HT1080 (cell line): ENCODE data around the gene KLHDC3. TPM values are rescaled to one million over a fixed set of nuclear protein-coding genes. Genes with fewer than 3 reads are reported as not detected.
A peak's percentile ranks its signal among the peaks of the same experiment; 100 is the strongest.
"Not testable (repeated sequence)": the region's sequence is repeated elsewhere in the genome, so short reads cannot be mapped to it uniquely, and the experiment has no call there.

Source experiments
- DNase-seq: peaks from one replicate; pipeline ENCODE4 v3.0.0-alpha.2; 2015; ENCODE audit warnings: low read depth
- total RNA-seq: library from RNA; depleted of rRNA; stranded (reverse); fragments of >200 nt; shearing (Covaris generic); gene quantifications from 2 replicates; pipeline ENCODE4 v1.2.3, GENCODE V29; 2014

Gene KLHDC3
- total RNA-seq, 1 experiment from 2014 or later = 133 TPM

DNA sequence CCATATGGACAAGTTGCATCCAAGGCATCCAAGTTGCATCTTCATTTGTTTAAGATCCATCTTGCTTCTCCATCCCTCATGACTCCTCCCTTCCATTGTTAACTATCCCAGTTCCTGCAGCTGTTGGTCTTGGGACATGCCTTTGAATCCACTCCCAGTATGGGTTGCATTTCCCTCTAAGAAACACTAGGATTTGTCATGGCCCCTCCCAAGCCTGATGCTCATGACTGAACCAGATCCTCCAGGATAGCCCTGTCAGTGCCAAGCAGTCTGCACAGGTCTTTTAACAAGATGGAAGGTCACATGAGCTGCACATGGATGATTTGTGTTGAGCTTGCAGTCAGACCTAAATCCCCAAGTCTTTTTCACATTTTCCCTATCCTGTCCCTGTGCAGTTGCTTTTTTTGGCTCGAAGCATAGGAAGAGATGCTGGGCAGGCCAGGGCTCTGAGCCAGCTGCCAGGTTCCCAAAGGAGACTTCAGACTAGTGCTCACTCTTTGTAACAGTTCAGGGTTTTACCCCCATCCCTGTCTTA lies 25.5 kb upstream of the KLHDC3 start:
- peak; percentile 24 for DNase-seq

DNA sequence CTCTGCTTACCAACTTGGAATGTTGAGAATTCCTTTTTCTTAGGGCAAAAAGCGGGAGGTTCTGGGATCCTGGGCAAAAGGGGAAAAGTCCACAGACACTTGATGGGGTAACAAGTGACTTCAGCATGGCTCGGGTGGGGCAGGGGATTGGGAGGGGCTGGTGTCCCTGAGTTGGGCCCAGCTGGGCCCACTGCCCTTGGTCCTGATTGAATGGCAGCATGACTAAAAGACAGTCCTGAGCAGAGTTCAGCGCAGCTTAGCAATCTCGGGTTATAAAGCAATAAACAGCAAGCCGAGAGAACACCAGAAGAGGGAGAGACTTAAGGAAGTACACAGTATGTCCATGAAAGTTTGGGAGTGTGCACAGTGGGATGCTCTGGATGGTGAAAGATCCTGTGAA lies 24.1 kb upstream of the KLHDC3 start:
- no peak for DNase-seq

DNA sequence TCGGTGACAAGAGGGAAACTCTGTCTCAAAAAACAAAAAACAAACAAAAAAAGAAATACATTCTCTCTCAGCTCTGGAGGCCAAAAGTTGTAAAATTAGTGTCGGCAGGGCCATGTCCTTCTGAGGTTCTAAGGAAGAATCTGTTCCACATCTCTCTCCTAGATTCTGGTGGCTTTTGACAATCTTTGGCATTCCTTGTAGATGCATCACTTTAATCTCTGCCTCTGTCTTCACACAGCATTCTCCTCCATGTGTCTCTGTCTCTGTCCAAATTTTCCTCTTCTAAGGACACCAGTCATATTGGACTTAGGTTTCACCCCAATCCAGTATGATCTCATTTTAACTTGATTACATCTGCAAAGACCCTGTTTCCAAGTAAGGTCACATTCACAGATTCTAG lies 20.6 kb upstream of the KLHDC3 start:
- DNase-seq = no peak

DNA sequence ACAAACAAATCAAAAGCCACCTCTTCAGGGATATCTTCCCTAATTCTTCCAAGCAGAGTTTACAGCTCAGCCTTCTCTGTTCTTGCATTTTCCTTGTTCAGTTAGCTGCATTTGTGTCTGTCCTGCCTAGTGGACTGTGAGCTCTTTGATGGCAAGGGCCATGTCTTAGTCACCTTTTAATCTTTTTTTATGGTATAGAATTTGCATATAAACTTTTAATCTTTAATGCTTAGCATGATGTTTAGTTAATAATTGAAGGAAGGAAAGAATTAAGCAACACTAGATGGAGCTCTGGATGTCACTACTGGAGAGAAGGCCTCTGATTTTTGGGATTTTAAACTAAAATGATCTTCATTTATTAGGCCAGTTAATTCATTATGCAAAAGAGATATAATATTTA lies 17.5 kb upstream of the KLHDC3 start:
- DNase-seq = no peak

DNA sequence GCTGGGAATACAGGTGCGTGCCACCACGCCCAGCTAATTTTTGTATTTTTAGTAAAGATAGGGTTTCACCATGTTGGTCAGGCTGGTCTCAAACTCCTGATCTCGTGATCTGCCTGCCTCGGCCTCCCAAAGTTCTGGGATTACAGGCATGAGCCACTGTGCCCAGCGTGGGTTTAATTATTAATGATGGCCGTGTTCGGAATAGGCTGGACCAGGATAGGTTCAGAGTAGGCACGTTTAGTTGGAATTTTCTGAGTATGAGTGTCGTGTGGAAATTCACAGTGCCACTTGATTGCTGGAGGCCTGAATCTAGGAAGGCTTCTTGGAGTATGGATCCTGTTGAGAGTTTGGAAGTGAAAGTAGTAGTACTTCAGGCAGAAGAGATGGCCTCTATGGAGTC lies 15.8 kb upstream of the KLHDC3 start:
- not testable (repeated sequence) for DNase-seq

DNA sequence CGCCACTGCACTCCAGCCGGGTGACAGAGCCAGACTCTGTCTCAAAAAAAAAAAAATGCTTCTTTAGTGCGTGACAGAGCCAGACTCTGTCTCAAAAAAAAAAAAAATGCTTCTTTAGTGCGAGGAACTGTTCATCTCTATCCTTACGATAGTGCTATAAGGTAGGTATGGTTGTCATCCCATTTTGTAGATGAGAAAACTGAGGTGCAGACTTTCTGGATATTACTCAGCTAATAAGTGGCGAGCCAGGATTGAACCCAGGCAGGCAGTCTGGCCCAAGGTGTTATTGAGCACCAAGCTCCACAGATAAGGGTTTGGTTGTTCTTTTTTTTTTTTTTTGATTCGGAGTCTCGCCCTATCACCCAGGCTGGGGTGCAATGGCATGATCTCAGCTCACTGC lies 12.2 kb upstream of the KLHDC3 start:
- DNase-seq = no peak

DNA sequence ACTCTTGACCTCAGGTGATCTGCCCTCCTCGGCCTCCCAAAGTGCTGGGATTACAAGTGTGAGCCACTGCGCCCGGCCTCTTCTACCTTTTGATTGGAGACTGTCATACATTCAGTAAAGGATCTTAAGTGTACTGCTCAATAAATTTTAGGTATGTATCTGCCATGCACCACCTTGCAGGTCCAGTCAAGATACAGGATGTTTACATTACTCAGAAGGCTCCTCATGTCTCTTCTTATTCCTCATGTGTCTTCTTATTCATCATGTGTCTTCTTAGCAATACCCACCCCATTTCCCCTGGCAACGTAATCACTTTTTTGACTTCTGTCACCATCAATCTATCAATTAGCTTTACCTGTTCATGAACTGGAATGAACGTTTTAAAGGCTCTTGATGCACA lies 8.2 kb upstream of the KLHDC3 start:
- DNase-seq = no peak

DNA sequence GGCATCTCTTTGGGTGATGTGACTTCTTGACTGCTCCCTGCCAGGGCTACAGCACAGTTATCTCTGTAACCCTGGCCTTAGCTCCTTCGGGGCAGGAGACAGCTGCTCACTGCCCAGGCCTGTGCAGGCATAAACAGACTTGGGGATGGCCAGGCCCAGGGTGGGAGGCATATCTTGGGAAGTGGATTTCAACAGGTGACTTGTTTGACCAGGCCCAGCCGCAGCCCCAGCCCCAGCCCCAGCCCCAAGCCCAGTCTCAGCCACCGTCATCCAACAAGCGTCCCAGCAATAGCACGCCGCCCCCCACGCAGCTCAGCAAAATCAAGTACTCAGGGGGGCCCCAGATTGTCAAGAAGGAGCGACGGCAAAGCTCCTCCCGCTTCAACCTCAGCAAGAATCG lies 7.8 kb upstream of the KLHDC3 start:
- DNase-seq = no peak

DNA sequence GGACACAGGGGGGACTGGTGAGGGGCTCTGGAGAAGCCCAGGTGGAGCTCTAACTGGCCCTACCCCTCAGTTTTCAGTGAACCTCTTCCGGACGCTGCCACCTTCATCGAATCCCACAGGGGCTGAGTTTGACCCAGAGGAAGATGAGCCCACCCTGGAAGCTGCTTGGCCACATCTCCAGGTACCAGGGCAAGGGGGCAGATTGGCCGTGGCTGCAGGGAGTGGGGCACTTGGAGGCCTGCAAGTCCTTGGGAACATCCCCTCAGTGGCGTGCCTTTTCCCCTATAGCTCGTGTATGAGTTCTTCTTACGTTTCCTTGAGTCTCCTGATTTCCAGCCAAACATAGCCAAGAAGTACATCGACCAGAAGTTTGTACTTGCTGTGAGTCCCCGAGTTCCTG lies 6.9 kb upstream of the KLHDC3 start:
- DNase-seq = no peak

DNA sequence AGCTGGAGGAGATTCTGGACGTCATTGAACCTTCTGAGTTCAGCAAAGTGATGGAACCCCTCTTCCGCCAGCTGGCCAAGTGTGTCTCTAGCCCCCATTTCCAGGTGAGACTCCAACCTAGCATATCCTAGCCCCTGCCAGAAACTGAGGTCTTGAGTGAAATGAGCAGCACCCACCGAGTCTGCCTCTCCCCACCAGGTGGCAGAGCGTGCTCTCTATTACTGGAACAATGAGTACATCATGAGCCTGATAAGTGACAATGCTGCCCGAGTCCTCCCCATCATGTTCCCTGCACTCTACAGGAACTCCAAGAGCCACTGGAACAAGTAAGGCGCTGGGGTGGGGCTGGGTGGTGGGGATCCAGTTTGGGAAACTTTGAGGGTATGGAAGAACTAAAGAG lies 4.9 kb upstream of the KLHDC3 start:
- peak; percentile 21 for DNase-seq

DNA sequence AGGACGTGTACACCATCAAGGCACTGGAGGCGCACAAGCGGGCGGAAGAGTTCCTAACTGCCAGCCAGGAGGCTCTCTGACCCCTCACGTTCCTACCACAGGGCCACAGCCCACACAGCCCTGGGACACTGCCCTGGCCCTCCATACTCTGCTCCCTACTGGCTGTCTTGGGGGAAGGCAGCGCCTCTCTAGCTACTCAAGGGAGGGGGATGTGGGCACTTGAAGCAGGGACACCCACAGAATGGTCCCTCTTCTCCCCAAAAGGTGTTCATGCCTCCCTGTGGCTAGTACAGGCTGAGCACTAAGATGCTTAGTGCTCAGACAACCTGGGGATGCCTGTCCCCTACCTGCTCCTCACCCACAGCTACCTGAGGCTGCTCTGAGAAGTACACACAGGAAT lies 2.8 kb upstream of the KLHDC3 start:
- DNase-seq = no peak

DNA sequence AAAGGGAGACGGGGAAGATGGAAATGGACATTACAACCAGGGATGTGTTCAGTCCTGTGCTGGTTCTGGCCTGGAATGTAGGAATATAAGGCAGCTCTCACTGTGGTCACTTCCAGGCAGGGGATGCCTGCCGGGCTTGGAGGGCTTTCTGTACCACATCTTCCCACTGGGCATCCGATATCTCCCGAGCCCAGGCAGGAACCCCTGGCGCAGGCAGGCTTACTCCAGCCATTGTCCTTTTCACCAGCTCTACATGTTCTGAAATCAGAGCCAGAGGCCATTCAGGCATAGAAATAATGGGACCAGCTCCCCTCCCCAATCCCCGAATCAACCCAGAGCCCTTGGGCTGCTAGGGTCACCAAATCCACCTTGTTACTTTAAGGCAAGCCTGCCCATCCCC lies 1.7 kb upstream of the KLHDC3 start:
- DNase-seq = no peak

DNA sequence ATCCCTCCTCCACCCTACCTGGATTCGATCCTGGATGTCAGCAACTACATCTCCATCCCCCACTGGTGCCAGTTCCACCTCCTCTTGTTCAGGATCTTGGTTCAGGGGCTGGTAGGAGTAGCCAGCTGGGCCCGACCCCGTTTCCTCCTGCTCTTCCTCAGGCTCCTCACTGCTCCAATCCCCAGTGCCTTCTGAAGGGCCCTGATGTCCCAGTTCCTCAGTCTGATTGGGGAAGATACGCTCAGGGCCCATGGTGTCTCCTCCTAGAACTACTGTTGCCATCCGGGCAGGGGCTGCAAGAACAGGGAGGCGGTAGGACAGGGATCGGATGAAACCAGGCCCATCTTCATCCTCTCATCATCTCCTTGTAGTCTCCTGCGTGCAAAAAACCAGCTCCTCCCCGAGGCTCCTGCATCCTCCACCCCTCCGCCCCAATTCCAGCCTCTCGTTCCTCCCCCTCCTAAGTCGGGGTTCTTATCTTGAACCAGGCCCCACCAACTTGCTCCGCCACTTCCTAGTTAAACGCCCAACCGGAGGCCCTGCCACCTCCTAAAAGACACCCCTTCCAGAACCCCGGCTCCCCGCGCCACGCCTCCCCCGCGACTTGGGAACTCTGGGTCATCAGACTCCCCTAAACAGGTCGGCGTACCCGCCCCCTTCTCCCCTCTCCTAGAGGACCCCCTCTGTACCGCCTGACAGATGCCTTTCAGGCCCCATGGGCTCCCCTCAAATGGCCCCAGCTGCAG lies 779 bp upstream of the KLHDC3 start:
- DNase-seq = no peak

DNA sequence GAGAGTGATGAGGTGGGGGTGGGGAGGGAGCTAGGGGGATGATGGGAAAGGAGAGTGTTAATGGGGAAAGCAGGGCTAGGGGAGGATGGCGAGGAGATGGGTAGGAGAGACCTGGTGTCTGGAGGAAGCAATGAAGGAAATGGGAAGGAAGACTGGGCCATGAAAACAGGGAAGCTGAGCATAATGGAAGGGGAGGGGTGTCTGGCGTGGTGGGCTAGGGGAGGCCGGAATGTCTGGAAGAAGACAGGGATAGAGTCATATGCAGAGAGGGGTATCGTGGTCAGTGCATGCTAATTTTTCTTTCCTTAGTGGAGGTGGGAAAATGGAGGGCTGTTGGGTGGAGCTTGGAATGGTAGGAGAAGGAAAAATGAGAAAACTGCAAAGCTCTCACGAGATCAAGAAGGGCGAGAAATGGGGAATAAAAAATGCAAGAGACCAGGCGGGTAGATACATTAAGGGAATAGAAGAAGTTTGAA lies 423 bp downstream of the KLHDC3 start:
- DNase-seq = peak; percentile 16

DNA sequence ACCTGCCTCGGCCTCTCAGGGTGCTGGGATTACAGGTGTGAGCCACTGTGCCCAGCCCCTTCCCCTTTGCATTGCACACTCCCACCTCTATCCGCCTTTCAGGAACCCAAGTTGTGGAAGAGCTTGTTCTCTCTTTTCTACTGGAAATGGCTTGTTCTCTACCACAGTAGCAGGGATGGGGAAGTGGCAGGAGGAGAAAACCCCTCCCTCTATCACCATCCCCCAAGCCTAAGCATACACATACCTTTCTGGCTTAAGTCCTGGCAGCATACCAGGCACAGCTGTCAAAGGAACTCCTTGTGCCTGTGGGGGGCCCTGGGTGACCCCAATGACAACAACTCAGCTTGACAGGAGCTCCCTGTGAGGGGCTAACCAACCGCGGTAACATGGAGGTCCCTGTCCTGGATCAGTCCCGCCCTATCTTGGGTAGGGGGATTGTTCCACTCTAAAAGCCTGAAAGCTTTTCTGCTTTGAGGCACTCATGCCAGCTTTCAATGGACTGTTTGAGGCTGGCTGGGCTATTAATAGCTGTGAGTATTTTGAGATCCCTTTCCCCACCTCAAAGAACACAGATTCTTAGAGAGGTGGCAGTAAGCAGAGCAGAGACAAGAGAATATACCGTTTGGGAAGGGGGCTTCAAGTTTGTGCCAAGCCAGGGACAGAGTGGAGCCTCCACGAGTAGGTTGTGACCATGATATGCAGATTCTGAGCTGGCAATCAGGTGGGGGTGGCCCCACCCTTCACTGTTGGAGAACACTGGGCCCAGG lies 2.3 kb downstream of the KLHDC3 start:
- no peak for DNase-seq

DNA sequence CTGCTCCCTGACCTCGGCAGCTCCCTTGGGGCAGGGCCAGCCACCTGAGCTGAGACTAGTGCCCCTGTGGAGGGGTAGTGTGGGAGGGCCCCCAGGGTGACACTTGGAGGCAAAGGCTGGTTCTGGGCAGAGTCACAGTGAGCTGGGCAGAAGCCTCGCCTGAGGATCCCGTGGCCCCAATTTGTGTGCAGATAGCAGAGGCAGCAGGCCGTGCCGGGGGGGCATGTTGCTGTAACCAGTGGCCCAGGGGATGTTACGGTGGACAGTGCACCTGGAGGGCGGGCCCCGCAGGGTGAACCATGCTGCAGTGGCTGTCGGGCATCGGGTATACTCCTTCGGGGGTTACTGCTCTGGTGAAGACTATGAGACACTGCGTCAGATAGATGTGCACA lies 2.9 kb downstream of the KLHDC3 start:
- DNase-seq = no peak

DNA sequence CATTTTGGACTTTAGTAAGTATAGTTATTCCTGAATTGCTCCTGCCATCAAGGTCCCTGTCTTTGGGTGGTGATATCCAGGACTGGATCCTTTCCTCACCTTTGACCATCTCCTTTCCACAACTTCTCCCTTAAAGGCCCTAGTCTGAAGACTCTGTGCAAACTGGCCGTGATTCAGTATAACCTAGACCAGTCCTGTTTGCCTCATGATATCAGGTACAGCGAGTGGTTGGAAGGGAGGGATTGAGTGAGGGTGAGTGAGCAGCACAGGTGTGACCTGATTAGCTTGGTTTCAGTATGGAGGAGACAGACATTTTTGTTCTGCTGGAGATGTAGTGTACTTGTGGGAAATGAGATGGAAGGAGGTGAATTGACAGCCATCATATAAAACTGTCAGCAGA lies 5.1 kb downstream of the KLHDC3 start:
- DNase-seq = no peak

DNA sequence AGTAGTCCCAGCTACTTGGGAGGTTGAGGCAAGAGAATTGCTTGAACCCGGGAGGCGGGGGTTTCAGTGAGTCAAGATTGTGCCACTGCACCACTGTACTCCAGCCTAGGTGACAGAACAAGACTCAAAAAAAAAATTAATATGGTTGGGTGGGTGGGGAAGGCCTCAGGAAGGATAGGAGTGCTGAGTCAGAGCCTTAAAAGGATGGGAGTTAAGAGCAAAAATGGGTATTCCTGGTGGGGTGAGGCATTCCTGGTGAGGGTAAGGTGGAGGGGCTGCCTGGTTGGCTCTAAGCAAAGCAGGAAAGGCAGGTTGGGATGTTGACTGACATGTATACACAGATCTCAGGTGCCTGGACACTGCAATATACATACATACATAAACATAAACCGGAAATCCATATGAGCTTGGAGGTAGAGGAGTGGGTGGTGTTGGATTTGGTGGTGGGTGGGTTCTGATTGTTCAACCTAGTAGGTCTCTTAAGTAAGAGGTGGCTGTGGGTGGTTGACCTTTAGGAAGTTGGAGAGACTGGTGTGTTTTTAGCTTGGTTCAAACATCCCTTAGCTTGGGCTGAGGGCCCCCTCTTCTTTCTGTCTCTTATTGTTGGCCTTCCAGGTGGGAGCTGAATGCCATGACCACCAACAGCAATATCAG lies 6.1 kb downstream of the KLHDC3 start:
- DNase-seq = no peak

DNA sequence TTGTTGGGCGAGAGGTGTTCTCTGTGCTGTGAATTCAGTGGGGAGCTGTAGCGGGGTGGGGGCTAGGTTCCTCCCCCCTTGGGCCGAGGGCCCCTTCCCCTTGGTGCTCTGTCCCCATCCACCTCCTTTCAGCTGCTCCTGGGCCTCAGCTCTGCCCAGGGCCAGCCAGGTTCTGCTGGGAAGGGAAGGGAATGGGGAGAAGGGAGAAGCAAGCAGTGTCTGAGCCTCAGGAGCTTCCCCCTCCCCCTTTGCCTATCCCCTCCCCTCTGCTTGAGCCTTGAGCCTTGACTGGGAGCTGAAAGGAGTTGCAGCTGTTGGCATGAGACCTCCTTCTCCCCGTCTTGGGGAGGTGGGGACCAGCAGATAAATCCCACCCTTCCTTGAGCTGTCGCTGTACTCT lies 6.8 kb downstream of the KLHDC3 start:
- DNase-seq = no peak

DNA sequence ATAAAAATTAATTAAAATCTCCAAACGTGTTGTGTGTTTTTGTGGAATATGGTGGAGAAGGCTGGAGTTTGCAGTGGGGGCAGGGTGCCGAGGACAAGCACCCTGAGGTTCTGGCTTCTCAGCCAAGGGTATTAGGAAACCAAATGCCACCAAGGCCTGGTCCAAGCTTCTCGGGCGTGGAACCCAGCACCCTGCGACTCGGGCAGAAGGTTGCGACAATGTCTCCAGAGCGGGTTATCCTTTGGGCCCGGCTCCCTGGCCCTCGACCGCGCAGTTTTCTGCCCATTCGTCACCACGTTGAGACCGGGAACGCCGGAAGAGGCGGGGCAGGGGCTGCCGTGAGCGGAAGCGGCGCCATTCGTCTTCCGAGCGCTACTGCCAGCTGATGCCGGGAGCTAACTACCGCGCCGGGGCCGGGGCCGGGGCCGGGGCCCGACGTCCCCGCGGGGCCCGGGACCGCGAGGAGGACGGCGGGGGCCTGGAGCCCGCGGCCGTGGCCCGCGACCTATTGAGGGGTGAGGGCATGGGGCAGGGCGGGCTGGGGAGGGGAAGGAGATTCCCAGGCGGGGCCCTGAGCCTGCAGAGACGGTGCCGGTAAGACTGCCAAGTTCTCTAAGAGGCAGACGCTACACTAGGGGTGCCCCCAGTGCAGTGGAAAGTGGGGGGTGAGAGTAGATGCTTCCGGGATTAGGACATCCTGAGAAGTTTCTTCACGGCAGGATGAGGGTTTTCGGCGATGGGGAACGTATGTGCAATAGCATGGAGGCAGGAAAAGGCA lies 7.4 kb downstream of the KLHDC3 start, which contains the start of gene RRP36:
TSS of gene RRP36 (plus strand) at position 354 of the 778 bp plus-strand sequence. CDS start at position 386, 32 bp downstream.
- DNase-seq = peak; percentile 66

DNA sequence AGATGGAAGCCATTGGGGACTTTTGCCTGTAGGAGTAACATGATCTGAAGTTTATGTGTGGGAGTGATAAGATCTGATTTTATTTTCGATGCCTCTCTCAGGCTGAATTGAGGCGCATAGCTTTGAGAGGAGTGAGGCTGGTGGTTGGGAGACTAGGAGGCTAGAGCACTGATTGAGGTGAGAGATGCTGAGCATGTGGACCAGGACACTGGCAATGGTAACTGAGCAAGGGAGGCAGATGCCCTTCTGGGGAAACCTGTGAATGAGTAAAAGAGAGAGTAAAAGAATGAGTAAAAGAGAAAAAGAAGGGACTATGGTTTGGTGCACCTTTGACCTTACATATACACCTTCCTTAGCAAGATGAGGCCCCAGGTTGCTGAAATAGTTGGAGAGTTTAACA lies 10.4 kb downstream of the KLHDC3 start:
- no peak for DNase-seq
